ENCODE data around the gene POLD3. TPM values are rescaled to one million over a fixed set of nuclear protein-coding genes. Genes with fewer than 3 reads are reported as not detected.

POLD3 gene
- total RNA-seq, 4 donors from 2014 or later = 9.0 to 21.9 (median 12.8) TPM

DNA sequence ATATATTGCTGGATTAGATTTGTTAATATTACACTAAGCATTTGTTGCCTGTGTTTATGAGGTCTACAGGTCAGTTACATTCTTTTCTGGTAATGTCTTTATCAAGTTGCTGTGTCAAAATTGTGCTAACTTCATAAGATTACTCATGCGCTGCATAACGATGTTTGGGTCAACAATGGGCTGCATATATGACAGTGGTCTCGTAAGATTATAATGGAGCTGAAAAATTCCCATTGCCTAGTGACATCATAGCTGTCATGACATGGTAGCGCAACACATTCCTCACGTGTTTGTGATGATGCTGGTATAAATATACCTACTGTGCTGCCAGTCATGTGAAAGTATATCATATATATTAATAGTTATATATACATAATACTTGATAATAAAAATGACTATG is 34.2 kb downstream of the POLD3 start:
- Histone ChIP-seq H3K27ac (no peak overlapping the region), H3K4me1 (no peaks in the 10 kb centered on the region), H3K36me3 (peaks cover 0 to 17% (median 0%) of the 10 kb centered on the region in 3 donors), H3K27me3 (no peaks in the 10 kb centered on the region), H3K4me3 (no peak overlapping the region), H3K9me3 (no peaks in the 10 kb centered on the region)
- DNase-seq (ENCODE audit: low spot score in 2 of 2) = no peak
- WGBS, 2 donors = 74 to 76% methylated on average over 5 of the region's 5 CpGs
- TF ChIP-seq POLR2A (IDR thresholded peaks at IDR 0.05) (no peak), EP300 (IDR thresholded peaks at IDR 0.05) (no peak)
- TF ChIP-seq, protein P1, sequence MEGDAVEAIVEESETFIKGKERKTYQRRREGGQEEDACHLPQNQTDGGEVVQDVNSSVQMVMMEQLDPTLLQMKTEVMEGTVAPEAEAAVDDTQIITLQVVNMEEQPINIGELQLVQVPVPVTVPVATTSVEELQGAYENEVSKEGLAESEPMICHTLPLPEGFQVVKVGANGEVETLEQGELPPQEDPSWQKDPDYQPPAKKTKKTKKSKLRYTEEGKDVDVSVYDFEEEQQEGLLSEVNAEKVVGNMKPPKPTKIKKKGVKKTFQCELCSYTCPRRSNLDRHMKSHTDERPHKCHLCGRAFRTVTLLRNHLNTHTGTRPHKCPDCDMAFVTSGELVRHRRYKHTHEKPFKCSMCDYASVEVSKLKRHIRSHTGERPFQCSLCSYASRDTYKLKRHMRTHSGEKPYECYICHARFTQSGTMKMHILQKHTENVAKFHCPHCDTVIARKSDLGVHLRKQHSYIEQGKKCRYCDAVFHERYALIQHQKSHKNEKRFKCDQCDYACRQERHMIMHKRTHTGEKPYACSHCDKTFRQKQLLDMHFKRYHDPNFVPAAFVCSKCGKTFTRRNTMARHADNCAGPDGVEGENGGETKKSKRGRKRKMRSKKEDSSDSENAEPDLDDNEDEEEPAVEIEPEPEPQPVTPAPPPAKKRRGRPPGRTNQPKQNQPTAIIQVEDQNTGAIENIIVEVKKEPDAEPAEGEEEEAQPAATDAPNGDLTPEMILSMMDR (IDR thresholded peaks at IDR 0.05) = no peak

DNA sequence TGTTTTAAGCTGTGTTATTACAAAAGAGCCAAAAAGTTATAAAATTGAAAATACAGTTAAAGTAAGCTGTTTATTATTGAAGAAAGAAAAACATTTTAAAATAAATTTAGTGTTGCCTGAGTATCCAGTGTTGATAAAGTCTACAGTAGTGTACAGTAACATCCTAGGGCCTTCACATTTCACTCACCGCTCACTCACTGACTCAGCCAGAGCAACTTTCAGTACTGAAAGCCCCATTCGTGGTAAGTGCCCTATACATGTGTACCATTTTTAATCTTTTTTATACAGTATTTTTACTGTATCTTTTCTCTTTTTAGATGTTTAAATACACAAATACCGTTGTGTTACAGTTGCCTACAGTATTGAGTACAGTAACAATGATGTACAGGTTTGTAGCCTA is 35.0 kb downstream of the POLD3 start:
- H3K9me3 ChIP-seq = no peaks in the 10 kb centered on the region
- peaks cover 0 to 17% (median 0%) of the 10 kb centered on the region in 3 donors for H3K36me3 ChIP-seq
- no peaks in the 10 kb centered on the region for H3K27me3 ChIP-seq
- no peaks in the 10 kb centered on the region for H3K4me1 ChIP-seq
- no peak overlapping the region for H3K4me3 ChIP-seq
- H3K27ac ChIP-seq = no peak overlapping the region
- no peak for DNase-seq (ENCODE audit: low spot score in 2 of 2)
- 85 to 86% methylated on average over 3 of the region's 3 CpGs for WGBS, 2 donors
- TF ChIP-seq, protein P1 (IDR thresholded peaks at IDR 0.05) = no peak
- no peak for TF ChIP-seq POLR2A (IDR thresholded peaks at IDR 0.05)
- no peak for TF ChIP-seq EP300 (IDR thresholded peaks at IDR 0.05)

DNA sequence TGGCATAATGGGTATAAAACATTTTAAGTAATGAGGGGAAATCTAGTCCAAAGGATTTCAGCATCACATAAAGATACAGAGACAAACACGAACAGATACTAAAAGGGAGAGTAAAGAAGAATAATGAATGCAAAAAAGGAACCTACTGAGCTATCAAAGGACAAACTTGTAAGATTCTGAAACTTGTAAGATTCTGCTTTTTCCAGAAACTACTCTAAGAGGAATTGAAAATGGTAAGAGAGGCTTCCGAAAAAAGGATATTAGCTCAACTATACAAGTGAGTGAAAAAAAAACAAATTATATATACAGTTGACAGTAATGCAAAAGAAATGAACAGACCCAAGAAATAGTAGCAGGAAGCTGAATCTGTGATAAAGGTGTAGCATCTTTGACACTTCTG is 37.7 kb downstream of the POLD3 start:
- WGBS, 2 donors = 47 to 86% methylated on average over 2 of the region's 2 CpGs
- no peak for DNase-seq (ENCODE audit: low spot score in 2 of 2)
- Histone ChIP-seq H3K27ac (no peak overlapping the region), H3K9me3 (no peaks in the 10 kb centered on the region), H3K4me3 (no peak overlapping the region), H3K4me1 (peaks cover 0 to 10% (median 0%) of the 10 kb centered on the region in 4 donors), H3K27me3 (no peaks in the 10 kb centered on the region), H3K36me3 (peaks cover 0 to 25% (median 0%) of the 10 kb centered on the region in 3 donors)
- no peak for TF ChIP-seq EP300 (IDR thresholded peaks at IDR 0.05)
- TF ChIP-seq POLR2A (IDR thresholded peaks at IDR 0.05) = no peak
- TF ChIP-seq, protein P1 (IDR thresholded peaks at IDR 0.05) = no peak

DNA sequence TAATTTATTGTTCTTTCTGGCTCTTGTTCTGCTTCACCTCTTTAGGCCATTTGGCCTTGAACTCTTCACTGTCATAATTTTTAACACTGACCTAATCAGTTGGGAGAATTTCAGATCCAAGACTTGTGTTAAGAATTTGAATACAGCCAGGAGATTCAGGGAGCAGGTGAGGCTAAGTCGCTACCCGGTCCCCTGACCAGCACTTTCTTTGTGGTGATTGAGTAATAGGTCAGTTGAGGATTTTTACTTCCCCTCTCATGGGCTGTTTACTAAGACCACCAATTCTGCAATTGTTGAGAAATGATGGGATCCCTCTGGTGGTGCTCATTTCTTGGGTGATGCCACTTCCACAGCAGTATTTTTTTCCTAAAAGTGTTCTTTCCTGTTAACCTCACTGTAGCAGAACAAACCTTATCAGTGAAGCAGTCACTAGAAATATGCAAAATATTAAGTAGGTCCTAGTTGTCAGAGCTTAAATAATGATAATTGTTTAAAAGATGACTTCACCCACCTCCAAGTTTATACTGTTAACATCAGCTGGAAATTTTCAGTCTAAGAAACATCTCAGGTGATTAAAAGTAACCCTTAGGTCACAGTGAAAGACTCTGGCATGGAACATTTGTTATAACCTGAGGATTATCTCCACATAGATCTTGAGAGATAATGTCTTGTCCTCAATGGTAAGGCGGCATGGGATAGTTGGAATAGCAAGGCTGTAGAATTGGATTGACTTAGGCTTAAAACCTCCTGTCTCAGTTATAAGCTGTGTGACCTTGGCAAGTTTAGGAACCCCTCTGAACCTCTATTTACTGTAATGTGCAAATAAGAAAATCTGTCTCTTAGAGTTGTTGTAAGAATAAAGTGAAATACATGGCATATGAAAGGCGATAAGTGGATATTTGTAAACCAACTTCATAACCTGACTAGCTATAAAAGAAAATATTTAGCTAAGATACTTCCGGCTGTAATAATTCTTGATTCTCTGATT is 41.3 kb downstream of the POLD3 start:
- 89 to 94% methylated on average over 5 of the region's 5 CpGs for WGBS, 2 donors
- no peak for DNase-seq (ENCODE audit: low spot score in 2 of 2)
- H3K27ac ChIP-seq = no peak overlapping the region
- TF ChIP-seq EP300 (IDR thresholded peaks at IDR 0.05) = no peak
- no peaks in the 10 kb centered on the region for H3K27me3 ChIP-seq
- no peaks in the 10 kb centered on the region for H3K9me3 ChIP-seq
- H3K4me1 ChIP-seq = peaks cover 0 to 16% (median 0%) of the 10 kb centered on the region in 4 donors
- peaks cover 0 to 40% (median 0%) of the 10 kb centered on the region in 3 donors for H3K36me3 ChIP-seq
- H3K4me3 ChIP-seq = no peak overlapping the region

DNA sequence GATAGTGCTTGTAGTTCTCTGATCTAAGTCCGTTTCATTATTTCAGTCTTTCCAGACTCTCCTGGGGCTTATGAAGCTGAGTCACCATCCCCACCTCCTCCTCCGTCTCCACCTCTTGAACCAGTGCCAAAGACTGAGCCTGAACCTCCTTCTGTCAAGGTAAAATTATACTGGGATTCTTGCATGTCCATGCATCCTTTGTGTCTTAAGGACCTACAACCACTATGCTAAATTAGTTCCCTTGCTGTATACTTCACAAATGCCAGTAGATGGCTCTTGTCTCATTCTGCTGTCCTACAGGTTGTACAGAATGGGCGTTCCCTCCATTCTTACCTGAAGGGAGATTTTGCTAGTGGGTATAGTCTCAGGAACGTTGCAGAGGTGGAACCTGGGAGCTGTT is 42.2 kb downstream of the POLD3 start:
- WGBS, 2 donors = 64 to 66% methylated on average over 4 of the region's 4 CpGs
- no peak overlapping the region for H3K4me3 ChIP-seq
- no peaks in the 10 kb centered on the region for H3K27me3 ChIP-seq
- H3K27ac ChIP-seq = no peak overlapping the region
- H3K4me1 ChIP-seq = peaks cover 0 to 17% (median 0%) of the 10 kb centered on the region in 4 donors
- H3K36me3 ChIP-seq = peaks cover 0 to 35% (median 0%) of the 10 kb centered on the region in 3 donors
- TF ChIP-seq POLR2A (IDR thresholded peaks at IDR 0.05) (no peak), EP300 (IDR thresholded peaks at IDR 0.05) (no peak)
- TF ChIP-seq, protein P1 (IDR thresholded peaks at IDR 0.05) = peak in 1 of 5 experiments; percentile 7
- no peak for DNase-seq (ENCODE audit: low spot score in 2 of 2)
- no peaks in the 10 kb centered on the region for H3K9me3 ChIP-seq

Measured in tibial nerve (tissue), 4 donors.